AG10803 (cell line): ENCODE measurements around the gene SLC23A2.

Source experiments
- DNase-seq: peaks from one replicate; pipeline ENCODE4 v3.0.0; 2010; ENCODE audit warnings: low read depth
- H3K4me3 ChIP-seq: 2 replicates; pipeline ENCODE4 v1.5.1; 2011; ENCODE audit warnings: mild to moderate bottlenecking, low read length, control low read depth
- TF ChIP-seq, protein P1 (sequence below): conservative IDR thresholded peaks from 2 replicates; pipeline ENCODE4 v1.5.1; 2011; ENCODE audit warnings: mild to moderate bottlenecking, low read length, control low read depth, inconsistent platforms

Gene SLC23A2

GRCh38 chr20:4972506-4973251 is 28.6 kb downstream of the SLC23A2 start:
- TF ChIP-seq, protein P1, sequence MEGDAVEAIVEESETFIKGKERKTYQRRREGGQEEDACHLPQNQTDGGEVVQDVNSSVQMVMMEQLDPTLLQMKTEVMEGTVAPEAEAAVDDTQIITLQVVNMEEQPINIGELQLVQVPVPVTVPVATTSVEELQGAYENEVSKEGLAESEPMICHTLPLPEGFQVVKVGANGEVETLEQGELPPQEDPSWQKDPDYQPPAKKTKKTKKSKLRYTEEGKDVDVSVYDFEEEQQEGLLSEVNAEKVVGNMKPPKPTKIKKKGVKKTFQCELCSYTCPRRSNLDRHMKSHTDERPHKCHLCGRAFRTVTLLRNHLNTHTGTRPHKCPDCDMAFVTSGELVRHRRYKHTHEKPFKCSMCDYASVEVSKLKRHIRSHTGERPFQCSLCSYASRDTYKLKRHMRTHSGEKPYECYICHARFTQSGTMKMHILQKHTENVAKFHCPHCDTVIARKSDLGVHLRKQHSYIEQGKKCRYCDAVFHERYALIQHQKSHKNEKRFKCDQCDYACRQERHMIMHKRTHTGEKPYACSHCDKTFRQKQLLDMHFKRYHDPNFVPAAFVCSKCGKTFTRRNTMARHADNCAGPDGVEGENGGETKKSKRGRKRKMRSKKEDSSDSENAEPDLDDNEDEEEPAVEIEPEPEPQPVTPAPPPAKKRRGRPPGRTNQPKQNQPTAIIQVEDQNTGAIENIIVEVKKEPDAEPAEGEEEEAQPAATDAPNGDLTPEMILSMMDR, result no peak
- DNase-seq, result no peak
- no peak overlapping the region for H3K4me3 ChIP-seq

- DNase-seq, result no peak
- TF ChIP-seq, protein P1, result no peak
- no peak overlapping the region for H3K4me3 ChIP-seq
Measured at GRCh38 chr20:4971064-4971463, 30.2 kb downstream of the SLC23A2 start.

DNA sequence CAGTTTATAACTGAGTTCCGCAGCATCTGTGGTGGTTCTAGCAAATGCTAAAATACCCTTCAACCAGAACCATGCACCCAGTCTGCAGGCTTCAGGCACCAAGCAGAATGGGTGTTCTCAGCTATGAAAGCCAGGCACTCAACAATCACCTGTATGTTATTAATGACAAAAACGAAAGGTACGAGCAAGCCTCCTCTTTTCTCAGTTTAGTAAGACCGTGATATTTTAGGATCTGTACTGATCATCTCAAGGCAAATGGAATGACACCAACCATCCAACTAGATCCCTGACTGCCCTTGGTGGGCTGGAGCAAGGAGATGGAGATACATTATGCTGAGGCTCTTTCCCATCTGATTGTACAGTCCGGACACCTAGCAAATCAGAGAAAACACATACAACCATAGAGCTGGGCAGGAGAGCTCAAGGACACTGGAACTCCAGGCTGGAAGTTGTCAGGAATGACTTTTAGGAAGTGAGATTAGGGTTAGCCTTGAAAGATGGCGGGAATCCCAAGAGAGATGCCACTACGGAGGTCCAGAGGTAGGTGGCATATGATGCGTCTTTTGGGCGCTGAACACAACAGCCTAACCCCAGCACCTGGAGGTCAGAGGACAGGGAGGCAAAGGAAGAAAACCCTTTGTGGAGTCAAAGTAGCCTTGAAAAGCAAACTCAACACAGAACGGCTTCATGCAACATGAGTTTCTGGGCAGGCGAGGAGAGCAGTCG is 33.4 kb downstream of the SLC23A2 start:
- no peak for DNase-seq
- H3K4me3 ChIP-seq, result no peak overlapping the region
- TF ChIP-seq, protein P1, result no peak

GRCh38 chr20:4966826-4967751 is 34.2 kb downstream of the SLC23A2 start:
- DNase-seq, result no peak
- H3K4me3 ChIP-seq, result no peak overlapping the region

GRCh38 chr20:4962241-4962855 is 39.0 kb downstream of the SLC23A2 start:
- H3K4me3 ChIP-seq, result no peak overlapping the region
- no peak for DNase-seq
- TF ChIP-seq, protein P1, result no peak

More at GRCh38 chr20:4966826-4967751, 34.2 kb downstream of the SLC23A2 start:
- TF ChIP-seq, protein P1, result no peak

GRCh38 chr20:4961746-4962145 is 39.6 kb downstream of the SLC23A2 start:
- DNase-seq, result peak; percentile 53
- H3K4me3 ChIP-seq, result no peak overlapping the region
- TF ChIP-seq, protein P1, result no peak
